ENCODE measurements around the gene STAT3. TPM values are rescaled to one million over a fixed set of nuclear protein-coding genes. Genes with fewer than 3 reads are reported as not detected.
"Not testable (repeated sequence)": the region's sequence is repeated elsewhere in the genome, so short reads cannot be mapped to it uniquely, and the experiment has no call there.

Gene STAT3
- polyA plus RNA-seq, 1 experiment, result 74.4 TPM

DNA sequence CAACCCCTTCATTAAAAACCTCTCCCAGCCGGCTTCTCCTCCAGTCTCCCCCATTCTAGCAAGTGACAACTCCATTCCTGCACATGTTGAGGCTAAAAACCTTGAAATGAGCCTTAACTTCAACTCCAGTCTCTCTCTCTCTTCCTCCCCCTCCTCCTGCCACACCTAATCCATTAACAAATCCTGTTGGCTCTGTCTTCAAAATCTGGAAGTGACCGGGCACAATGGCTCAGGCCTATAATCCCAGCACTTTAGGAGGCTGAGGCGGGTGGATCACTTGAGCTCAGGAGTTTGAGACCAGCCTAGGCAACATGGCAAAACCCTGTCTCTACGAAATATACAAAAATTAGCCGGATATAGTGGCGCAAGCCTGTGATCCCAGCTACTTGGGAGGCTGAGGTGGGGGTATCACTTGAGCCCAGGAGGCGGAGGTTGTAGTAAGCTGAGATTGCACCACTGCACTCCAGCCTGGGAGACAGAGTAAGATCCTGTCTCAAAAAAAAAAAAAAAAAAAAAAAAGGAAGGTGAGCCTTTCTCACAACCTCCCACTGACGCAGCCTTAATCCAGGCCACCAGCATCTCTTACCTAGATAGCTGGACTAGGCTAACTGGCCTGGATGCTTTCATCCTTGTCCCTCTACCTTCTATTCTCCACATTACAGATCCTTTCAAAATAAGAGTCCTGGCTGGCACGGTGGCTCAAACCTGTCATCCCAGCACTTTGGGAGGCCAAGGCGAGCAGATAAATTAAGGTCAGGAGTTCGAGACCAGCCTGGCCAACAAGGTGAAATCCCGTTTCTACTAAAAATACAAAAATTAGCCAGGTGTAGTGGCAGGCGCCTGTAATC is 21.8 kb downstream of the STAT3 start:
- CTCF ChIA-PET, result interaction anchor here (0.6 to 1.3 kb wide), 2 partner anchors 9 to 27 kb away, joined by 4 to 6 read pairs; no protein-coding TSS in a partner anchor
- H3K4me3 ChIP-seq (ENCODE audit: low read depth, low read length); H3K27me3 ChIP-seq (ENCODE audit: control insufficient read depth, insufficient read depth, low read length); H3K36me3 ChIP-seq (ENCODE audit: control insufficient read depth, insufficient read depth, low read length); POLR2A ChIA-PET; DNase-seq (ENCODE audit: low read depth): not testable (repeated sequence)

DNA sequence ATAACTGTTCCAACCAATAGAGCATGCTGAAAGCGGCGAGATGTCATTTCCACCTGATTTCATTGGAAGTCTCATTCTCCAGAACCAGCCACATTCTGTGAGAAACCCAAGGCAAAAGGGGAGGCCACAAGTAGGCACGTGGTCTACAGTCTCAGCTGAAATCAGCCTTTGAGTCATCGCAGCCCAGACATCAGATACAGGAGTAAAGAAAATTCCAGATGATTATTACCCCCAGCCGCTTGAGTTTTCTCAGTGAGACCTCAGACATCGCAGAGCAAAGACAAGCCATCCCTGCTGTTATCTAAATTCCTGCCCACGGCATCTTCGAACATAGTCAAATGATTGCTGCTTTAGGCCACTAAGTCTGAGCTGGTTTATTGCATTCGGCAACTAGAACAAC is 23.1 kb downstream of the STAT3 start:
- ChIA-PET CTCF (interaction anchor here (1.0 to 1.3 kb wide), 2 partner anchors 17 to 41 kb away, joined by 3 read pairs; no protein-coding TSS in a partner anchor), POLR2A (interaction anchor here (0.8 kb wide), 1 partner anchor 36 kb away, joined by 3 read pairs; no protein-coding TSS in a partner anchor)
- TF ChIP-seq, protein P1, sequence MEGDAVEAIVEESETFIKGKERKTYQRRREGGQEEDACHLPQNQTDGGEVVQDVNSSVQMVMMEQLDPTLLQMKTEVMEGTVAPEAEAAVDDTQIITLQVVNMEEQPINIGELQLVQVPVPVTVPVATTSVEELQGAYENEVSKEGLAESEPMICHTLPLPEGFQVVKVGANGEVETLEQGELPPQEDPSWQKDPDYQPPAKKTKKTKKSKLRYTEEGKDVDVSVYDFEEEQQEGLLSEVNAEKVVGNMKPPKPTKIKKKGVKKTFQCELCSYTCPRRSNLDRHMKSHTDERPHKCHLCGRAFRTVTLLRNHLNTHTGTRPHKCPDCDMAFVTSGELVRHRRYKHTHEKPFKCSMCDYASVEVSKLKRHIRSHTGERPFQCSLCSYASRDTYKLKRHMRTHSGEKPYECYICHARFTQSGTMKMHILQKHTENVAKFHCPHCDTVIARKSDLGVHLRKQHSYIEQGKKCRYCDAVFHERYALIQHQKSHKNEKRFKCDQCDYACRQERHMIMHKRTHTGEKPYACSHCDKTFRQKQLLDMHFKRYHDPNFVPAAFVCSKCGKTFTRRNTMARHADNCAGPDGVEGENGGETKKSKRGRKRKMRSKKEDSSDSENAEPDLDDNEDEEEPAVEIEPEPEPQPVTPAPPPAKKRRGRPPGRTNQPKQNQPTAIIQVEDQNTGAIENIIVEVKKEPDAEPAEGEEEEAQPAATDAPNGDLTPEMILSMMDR (IDR thresholded peaks at IDR 0.05; ENCODE audit: insufficient read depth, low read depth, low read length), result no peak
- H3K36me3 ChIP-seq (ENCODE audit: control insufficient read depth, insufficient read depth, low read length), result no peaks in the 10 kb centered on the region
- no peak for DNase-seq (ENCODE audit: low read depth)
- no peaks in the 10 kb centered on the region for H3K27me3 ChIP-seq (ENCODE audit: control insufficient read depth, insufficient read depth, low read length)
- no peak overlapping the region for H3K4me3 ChIP-seq (ENCODE audit: low read depth, low read length)

DNA sequence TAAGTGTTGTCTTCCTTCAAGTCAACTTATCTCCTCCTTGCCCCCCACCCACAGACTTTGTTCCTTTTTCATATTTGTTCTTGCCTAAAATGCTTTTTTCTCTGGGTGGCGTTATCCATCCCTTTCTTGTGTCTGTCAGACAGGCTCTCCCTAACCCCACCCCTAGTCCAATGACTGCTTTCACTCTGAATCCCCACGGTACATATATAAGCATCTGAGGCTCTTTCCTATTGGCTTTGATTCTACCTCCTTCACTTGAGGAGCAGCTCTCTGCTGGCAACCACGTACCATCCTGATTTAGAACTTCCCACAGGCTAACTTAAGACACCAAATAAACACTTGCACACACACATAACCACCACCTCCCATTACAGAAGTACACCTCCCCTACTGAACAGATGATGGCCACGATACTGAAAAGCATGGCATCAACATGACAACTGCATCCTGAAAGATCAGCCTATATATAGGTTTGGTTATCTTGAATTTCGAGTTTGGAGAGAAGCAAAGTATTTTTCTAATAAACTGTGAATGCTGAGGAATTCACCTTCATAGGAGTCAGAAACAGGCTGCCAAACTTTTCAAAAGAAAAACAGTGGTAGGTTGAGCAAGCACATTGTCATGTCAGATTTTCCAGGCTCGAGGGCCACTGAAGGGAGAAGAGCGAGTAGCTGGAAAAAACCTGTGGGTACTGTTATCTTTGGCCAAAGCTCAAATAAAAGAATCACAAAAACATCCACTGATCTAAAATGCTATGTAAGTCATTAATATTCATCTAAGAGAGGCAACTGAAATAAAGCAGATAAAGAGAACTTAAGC is 24.3 kb downstream of the STAT3 start:
- no peaks in the 10 kb centered on the region for H3K27me3 ChIP-seq (ENCODE audit: control insufficient read depth, insufficient read depth, low read length)
- TF ChIP-seq, protein P1 (IDR thresholded peaks at IDR 0.05; ENCODE audit: insufficient read depth, low read depth, low read length), result no peak
- H3K36me3 ChIP-seq (ENCODE audit: control insufficient read depth, insufficient read depth, low read length), result no peaks in the 10 kb centered on the region
- CTCF ChIA-PET, result no interaction called here
- H3K4me3 ChIP-seq (ENCODE audit: low read depth, low read length), result no peak overlapping the region
- POLR2A ChIA-PET, result interaction anchor here (1.0 kb wide), 1 partner anchor 21 kb away, joined by 3 read pairs; no protein-coding TSS in a partner anchor
- DNase-seq (ENCODE audit: low read depth), result no peak

DNA sequence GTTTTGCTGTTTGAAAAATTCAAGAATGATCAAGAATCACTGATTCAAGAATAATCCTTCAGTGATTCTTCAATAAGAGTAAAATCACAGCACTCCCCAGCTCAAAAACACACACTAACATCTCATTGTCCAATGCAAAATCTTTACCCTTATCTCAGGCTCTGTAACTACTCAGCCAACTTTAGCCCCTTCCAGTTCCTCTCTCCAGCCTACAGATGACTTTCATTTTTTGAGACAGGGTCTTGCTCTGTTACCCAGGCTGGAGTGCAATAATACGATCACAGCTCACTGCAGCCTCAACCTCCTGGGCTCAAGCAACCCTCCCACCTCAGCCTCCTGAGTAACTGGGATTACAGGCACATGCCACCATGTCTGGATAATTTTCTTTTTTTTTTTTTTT is 25.0 kb downstream of the STAT3 start:
- ChIA-PET POLR2A (no interaction called here), CTCF (no interaction called here)
- no peak for DNase-seq (ENCODE audit: low read depth)
- TF ChIP-seq, protein P1 (IDR thresholded peaks at IDR 0.05; ENCODE audit: insufficient read depth, low read depth, low read length), result no peak
- Histone ChIP-seq H3K27me3 (ENCODE audit: control insufficient read depth, insufficient read depth, low read length) (no peaks in the 10 kb centered on the region), H3K36me3 (ENCODE audit: control insufficient read depth, insufficient read depth, low read length) (no peaks in the 10 kb centered on the region), H3K4me3 (ENCODE audit: low read depth, low read length) (no peak overlapping the region)

DNA sequence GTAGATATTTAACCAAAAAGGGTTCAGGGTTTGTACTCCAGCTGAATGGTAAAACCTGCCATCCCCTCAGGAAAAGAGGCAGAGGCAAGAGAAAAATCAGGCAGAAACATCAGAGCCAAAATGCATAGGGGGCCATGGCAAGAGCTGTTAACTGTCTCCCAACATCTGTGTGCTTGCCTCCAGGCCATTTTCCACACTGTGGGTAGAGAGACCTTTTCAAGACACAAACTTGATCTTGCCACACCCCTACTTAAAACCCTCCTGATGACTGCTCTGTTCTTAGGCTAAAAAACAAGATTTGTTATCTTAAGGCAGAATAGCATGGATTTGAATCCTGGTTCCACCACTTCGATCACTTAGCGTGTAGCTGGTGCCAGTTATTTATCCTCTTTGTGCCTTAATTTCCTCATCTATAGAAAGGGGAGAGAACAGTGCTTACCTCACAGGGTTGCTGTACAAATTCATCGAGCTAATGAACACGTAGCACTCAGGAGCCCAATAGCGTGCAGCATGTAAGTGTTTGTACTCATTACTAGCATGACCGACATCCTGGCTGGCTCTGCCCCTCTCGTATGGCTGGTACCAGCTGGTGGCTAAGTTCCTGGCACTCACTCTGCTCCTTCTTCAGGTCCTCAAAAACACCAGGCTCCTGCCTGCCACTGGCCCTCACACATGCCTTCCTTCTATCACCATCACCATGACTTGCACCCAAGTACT is 25.8 kb downstream of the STAT3 start:
- CTCF ChIA-PET, result interaction anchor here (0.6 kb wide), 1 partner anchor 73 kb away, joined by 6 read pairs; no protein-coding TSS in a partner anchor

More for the DNA sequence above, 25.8 kb downstream of the STAT3 start:
- POLR2A ChIA-PET, result no interaction called here
- Histone ChIP-seq H3K27me3 (ENCODE audit: control insufficient read depth, insufficient read depth, low read length) (no peaks in the 10 kb centered on the region), H3K4me3 (ENCODE audit: low read depth, low read length) (no peak overlapping the region), H3K36me3 (ENCODE audit: control insufficient read depth, insufficient read depth, low read length) (no peaks in the 10 kb centered on the region)
- DNase-seq (ENCODE audit: low read depth), result no peak
- TF ChIP-seq, protein P1 (IDR thresholded peaks at IDR 0.05; ENCODE audit: insufficient read depth, low read depth, low read length), result no peak

Data from BJ (cell line).